ENCODE results near the gene CIAO2A. TPM values are rescaled to one million over a fixed set of nuclear protein-coding genes. Genes with fewer than 3 reads are reported as not detected.

Gene CIAO2A
- total and polyA plus RNA-seq, 2 experiments from 2014 or later = 228 to 256 TPM

DNA sequence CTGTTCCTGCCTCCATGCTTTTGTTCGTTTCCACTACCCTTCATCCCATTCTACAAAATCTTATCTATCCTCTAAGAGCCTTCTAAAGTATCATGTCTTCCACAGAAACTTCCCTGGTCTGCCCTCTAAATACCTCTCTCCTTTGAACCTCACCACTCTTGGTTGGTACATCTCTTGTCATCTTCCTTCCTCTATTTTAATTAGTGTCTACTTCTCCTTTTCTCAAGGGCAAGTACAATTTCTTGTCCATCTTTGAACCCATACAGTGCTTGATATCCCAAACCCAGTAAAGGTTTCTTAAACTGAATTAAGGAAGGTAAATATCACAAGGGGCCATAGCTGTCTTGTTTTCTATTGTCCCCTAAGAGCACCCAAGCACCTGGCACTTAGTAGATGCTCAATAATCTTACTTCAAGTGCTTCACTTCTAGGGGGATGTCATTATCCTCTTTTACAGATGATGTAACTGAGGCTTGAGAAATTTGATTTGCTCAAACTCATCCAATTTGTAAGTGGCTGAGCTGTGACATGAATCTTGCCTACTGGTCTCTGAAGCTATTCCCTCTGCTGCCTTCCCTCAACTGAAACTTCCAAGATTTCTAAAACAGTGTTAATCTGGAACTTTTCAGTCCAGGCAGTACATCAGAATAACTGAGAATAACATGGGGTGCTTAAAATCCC lies 44.7 kb downstream of the CIAO2A start:
- no peaks in the 10 kb centered on the region for H3K9me3 ChIP-seq (ENCODE audit: low read depth)
- peaks cover 6% of the 10 kb centered on the region for H3K79me2 ChIP-seq
- H3K36me3 ChIP-seq (replicated peaks; ENCODE audit: insufficient read depth, low read depth) = no peaks in the 10 kb centered on the region
- 96% methylated on average over 1 of the region's 1 CpG for WGBS (ENCODE audit: low lambda C conversion rate, missing lambda C conversion rate)
- no peak overlapping the region for H3K4me2 ChIP-seq
- no peak for TF ChIP-seq EZH2 (IDR thresholded peaks at IDR 0.05; ENCODE audit: borderline replicate concordance)
- TF ChIP-seq, protein P1, sequence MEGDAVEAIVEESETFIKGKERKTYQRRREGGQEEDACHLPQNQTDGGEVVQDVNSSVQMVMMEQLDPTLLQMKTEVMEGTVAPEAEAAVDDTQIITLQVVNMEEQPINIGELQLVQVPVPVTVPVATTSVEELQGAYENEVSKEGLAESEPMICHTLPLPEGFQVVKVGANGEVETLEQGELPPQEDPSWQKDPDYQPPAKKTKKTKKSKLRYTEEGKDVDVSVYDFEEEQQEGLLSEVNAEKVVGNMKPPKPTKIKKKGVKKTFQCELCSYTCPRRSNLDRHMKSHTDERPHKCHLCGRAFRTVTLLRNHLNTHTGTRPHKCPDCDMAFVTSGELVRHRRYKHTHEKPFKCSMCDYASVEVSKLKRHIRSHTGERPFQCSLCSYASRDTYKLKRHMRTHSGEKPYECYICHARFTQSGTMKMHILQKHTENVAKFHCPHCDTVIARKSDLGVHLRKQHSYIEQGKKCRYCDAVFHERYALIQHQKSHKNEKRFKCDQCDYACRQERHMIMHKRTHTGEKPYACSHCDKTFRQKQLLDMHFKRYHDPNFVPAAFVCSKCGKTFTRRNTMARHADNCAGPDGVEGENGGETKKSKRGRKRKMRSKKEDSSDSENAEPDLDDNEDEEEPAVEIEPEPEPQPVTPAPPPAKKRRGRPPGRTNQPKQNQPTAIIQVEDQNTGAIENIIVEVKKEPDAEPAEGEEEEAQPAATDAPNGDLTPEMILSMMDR (IDR thresholded peaks at IDR 0.05; ENCODE audit: poor library complexity) = no peak
- TF ChIP-seq EZH2phosphoT487 (IDR thresholded peaks at IDR 0.05; ENCODE audit: low read depth, severe bottlenecking, unreplicated experiment) = no peak
- peaks cover 18% of the 10 kb centered on the region for H3K4me1 ChIP-seq (ENCODE audit: insufficient read depth)
- no peaks in the 10 kb centered on the region for H4K20me1 ChIP-seq (ENCODE audit: insufficient read depth, poor library complexity, severe bottlenecking)
- H3K27ac ChIP-seq = no peak overlapping the region
- H3K9me2 ChIP-seq (replicated peaks; ENCODE audit: insufficient read depth) = no peaks in the 10 kb centered on the region
- H3K27me3 ChIP-seq = peaks cover 5% of the 10 kb centered on the region
- no peak for DNase-seq (ENCODE audit: low spot score)
- no peak overlapping the region for H3K4me3 ChIP-seq
- no peak overlapping the region for H2AFZ ChIP-seq

DNA sequence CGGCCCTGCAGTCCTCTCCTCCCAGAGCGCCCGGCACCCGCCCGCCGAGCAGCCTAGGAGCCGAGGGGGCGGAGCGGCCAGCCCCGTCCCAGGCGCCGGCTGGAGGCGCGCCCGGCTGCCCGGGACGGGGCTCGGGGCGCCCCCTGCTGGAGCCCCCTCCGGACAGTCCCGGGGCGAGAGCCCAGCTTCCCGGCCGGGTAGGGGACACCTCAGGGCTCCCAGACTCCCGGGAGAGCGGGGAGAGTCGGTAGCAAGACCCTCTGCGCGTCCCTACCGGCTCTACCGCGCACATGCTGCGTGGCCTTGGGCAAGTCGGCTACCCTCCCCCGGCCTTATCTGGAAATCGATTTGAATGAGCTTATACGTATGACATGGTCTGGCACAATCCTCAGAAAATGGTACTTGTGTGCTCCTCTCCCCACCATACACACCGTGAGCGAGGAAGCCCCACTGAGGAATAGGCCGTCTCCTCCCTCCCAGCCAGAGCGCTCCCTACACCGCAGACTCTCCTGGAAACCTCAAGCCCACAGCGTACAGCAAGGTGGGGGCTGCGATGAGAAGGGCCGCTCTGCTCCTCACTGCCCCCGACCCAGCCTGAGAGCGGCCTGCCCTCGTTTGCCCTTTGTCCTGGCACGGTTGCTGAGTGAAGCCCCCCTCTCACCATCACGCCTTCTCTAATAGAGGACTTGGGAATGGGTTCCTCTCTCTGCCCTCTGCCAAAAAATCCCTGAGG lies 47.1 kb downstream of the CIAO2A start, which contains the start of gene DAPK2:
Gene DAPK2, minus strand, starts transcription at position 65 of the 733 bp plus-strand sequence. CDS start 6,224 bp downstream, outside the sequence.
- H3K27ac ChIP-seq = no peak within 1 kb of the TSS
- H4K20me1 ChIP-seq (ENCODE audit: insufficient read depth, poor library complexity, severe bottlenecking) = no peaks in the 10 kb centered on the region
- 11% methylated on average over 48 of the region's 50 CpGs for WGBS (ENCODE audit: low lambda C conversion rate, missing lambda C conversion rate)
- H3K79me2 ChIP-seq = peaks cover 6% of the 10 kb centered on the region
- H3K9me2 ChIP-seq (replicated peaks; ENCODE audit: insufficient read depth) = no peaks in the 10 kb centered on the region
- H2AFZ ChIP-seq = peak within 1 kb of the TSS; percentile 80
- peak; percentile 91 for DNase-seq (ENCODE audit: low spot score)
- TF ChIP-seq EZH2 (IDR thresholded peaks at IDR 0.05; ENCODE audit: borderline replicate concordance) = no peak
- TF ChIP-seq, protein P1 (IDR thresholded peaks at IDR 0.05; ENCODE audit: poor library complexity) = peak; percentile 86
- peaks cover 5% of the 10 kb centered on the region for H3K27me3 ChIP-seq
- peak within 1 kb of the TSS; percentile 60 for H3K4me3 ChIP-seq
- H3K36me3 ChIP-seq (replicated peaks; ENCODE audit: insufficient read depth, low read depth) = no peaks in the 10 kb centered on the region
- H3K4me2 ChIP-seq = peak within 1 kb of the TSS; percentile 87
- no peaks in the 10 kb centered on the region for H3K9me3 ChIP-seq (ENCODE audit: low read depth)
- H3K4me1 ChIP-seq (ENCODE audit: insufficient read depth) = peaks cover 18% of the 10 kb centered on the region

DNA sequence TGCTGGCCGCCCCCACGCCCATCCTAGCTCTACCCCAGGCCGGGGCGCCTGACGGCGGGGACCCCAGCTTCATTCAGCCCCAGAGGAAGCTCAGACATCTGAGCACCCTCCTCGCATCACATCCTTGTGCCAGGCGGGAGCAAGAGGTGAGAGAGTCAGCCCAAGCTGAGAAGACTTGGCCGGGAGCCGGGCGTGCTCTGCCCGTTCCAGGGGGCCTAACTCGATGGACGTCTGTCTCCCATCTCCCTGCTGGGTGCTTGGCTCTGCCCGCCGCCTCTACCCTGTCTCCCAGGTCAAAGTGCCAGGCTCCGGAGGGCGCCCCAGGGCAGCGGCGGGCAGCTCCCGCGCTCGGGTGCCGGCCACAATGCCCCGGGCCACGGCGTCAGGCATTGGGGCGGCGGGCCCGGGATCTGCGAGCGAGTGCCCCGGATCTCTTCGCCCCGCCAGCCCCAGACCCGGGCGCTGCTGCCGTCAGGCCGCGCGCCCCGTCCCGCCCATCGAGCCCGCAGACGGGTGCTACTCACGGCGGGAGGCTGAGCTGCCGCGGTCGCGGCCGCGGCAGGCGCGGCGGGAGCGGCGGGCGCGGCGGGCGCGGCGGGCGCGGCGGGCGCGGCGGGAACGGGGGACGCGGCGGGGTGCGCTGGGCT lies 47.7 kb downstream of the CIAO2A start:
- WGBS (ENCODE audit: low lambda C conversion rate, missing lambda C conversion rate) = 14% methylated on average over 56 of the region's 76 CpGs
- Histone ChIP-seq H3K4me2 (peak overlapping the region; percentile 87), H3K36me3 (replicated peaks; ENCODE audit: insufficient read depth, low read depth) (no peaks in the 10 kb centered on the region), H3K9me3 (ENCODE audit: low read depth) (no peaks in the 10 kb centered on the region), H3K4me1 (ENCODE audit: insufficient read depth) (peaks cover 15% of the 10 kb centered on the region), H3K4me3 (peak overlapping the region; percentile 55), H3K27ac (no peak overlapping the region), H3K79me2 (peaks cover 6% of the 10 kb centered on the region), H3K27me3 (peaks cover 5% of the 10 kb centered on the region), H2AFZ (peak overlapping the region; percentile 63), H3K9me2 (replicated peaks; ENCODE audit: insufficient read depth) (no peaks in the 10 kb centered on the region), H4K20me1 (ENCODE audit: insufficient read depth, poor library complexity, severe bottlenecking) (no peaks in the 10 kb centered on the region)
- no peak for DNase-seq (ENCODE audit: low spot score)
- TF ChIP-seq EZH2phosphoT487 (IDR thresholded peaks at IDR 0.05; ENCODE audit: low read depth, severe bottlenecking, unreplicated experiment) = no peak
- TF ChIP-seq EZH2 (IDR thresholded peaks at IDR 0.05; ENCODE audit: borderline replicate concordance) = no peak
- TF ChIP-seq, protein P1 (IDR thresholded peaks at IDR 0.05; ENCODE audit: poor library complexity) = no peak
